ENCODE data around the gene TTC16.

TTC16 gene

GRCh38 chr9:127723013-127723412, 7.1 kb downstream of the TTC16 start:
- H3K4me1 Mint-ChIP-seq (ENCODE audit: low read depth), result peaks cover 21% of the 10 kb centered on the region
- no peak overlapping the region for H3K4me3 Mint-ChIP-seq
- H3K27ac Mint-ChIP-seq, result no peak overlapping the region
- no peaks in the 10 kb centered on the region for H3K36me3 Mint-ChIP-seq (ENCODE audit: low read depth)
- no peaks in the 10 kb centered on the region for H3K27me3 Mint-ChIP-seq
- no peaks in the 10 kb centered on the region for H3K9me3 Mint-ChIP-seq

- H3K4me3 Mint-ChIP-seq, result no peak overlapping the region
Measured at GRCh38 chr9:127723444-127723843, 7.6 kb downstream of the TTC16 start.

GRCh38 chr9:127724012-127724411, 8.1 kb downstream of the TTC16 start:
- Mint-ChIP-seq H3K27ac (no peak overlapping the region), H3K36me3 (ENCODE audit: low read depth) (no peaks in the 10 kb centered on the region), H3K4me3 (no peak overlapping the region), H3K27me3 (no peaks in the 10 kb centered on the region), H3K9me3 (no peaks in the 10 kb centered on the region), H3K4me1 (ENCODE audit: low read depth) (peaks cover 21% of the 10 kb centered on the region)

More at GRCh38 chr9:127723444-127723843, 7.6 kb downstream of the TTC16 start:
- no peaks in the 10 kb centered on the region for H3K9me3 Mint-ChIP-seq
- peaks cover 21% of the 10 kb centered on the region for H3K4me1 Mint-ChIP-seq (ENCODE audit: low read depth)
- no peaks in the 10 kb centered on the region for H3K27me3 Mint-ChIP-seq
- no peaks in the 10 kb centered on the region for H3K36me3 Mint-ChIP-seq (ENCODE audit: low read depth)
- no peak overlapping the region for H3K27ac Mint-ChIP-seq

GRCh38 chr9:127726871-127727270, 11.0 kb downstream of the TTC16 start:
- no peak overlapping the region for H3K4me3 Mint-ChIP-seq
- peaks cover 2% of the 10 kb centered on the region for H3K36me3 Mint-ChIP-seq (ENCODE audit: low read depth)
- no peaks in the 10 kb centered on the region for H3K27me3 Mint-ChIP-seq
- no peaks in the 10 kb centered on the region for H3K9me3 Mint-ChIP-seq
- no peak overlapping the region for H3K27ac Mint-ChIP-seq
- H3K4me1 Mint-ChIP-seq (ENCODE audit: low read depth), result no peaks in the 10 kb centered on the region

GRCh38 chr9:127728808-127729207, 12.9 kb downstream of the TTC16 start:
- Mint-ChIP-seq H3K27me3 (no peaks in the 10 kb centered on the region), H3K9me3 (no peaks in the 10 kb centered on the region), H3K27ac (no peak overlapping the region), H3K36me3 (ENCODE audit: low read depth) (peaks cover 5% of the 10 kb centered on the region), H3K4me3 (no peak overlapping the region), H3K4me1 (ENCODE audit: low read depth) (peaks cover 3% of the 10 kb centered on the region)

- H3K4me1 Mint-ChIP-seq (ENCODE audit: low read depth), result peaks cover 11% of the 10 kb centered on the region
- H3K36me3 Mint-ChIP-seq (ENCODE audit: low read depth), result peaks cover 5% of the 10 kb centered on the region
- H3K9me3 Mint-ChIP-seq, result no peaks in the 10 kb centered on the region
- no peak overlapping the region for H3K27ac Mint-ChIP-seq
- no peak overlapping the region for H3K4me3 Mint-ChIP-seq
- H3K27me3 Mint-ChIP-seq, result no peaks in the 10 kb centered on the region
Measured at GRCh38 chr9:127729522-127730256, 13.8 kb downstream of the TTC16 start.

GRCh38 chr9:127730262-127730661, 14.4 kb downstream of the TTC16 start:
- Mint-ChIP-seq H3K36me3 (ENCODE audit: low read depth) (peaks cover 5% of the 10 kb centered on the region), H3K27ac (no peak overlapping the region)

GRCh38 chr9:127730799-127731410, 15.0 kb downstream of the TTC16 start:
- H3K27me3 Mint-ChIP-seq, result no peaks in the 10 kb centered on the region
- peaks cover 17% of the 10 kb centered on the region for H3K4me1 Mint-ChIP-seq (ENCODE audit: low read depth)
- no peak overlapping the region for H3K4me3 Mint-ChIP-seq
- H3K27ac Mint-ChIP-seq, result no peak overlapping the region
- peaks cover 5% of the 10 kb centered on the region for H3K36me3 Mint-ChIP-seq (ENCODE audit: low read depth)
- no peaks in the 10 kb centered on the region for H3K9me3 Mint-ChIP-seq

More at GRCh38 chr9:127730262-127730661, 14.4 kb downstream of the TTC16 start:
- H3K4me1 Mint-ChIP-seq (ENCODE audit: low read depth), result peaks cover 12% of the 10 kb centered on the region
- H3K27me3 Mint-ChIP-seq, result no peaks in the 10 kb centered on the region
- no peaks in the 10 kb centered on the region for H3K9me3 Mint-ChIP-seq
- H3K4me3 Mint-ChIP-seq, result no peak overlapping the region

- no peak overlapping the region for H3K27ac Mint-ChIP-seq
- peaks cover 17% of the 10 kb centered on the region for H3K4me1 Mint-ChIP-seq (ENCODE audit: low read depth)
- H3K36me3 Mint-ChIP-seq (ENCODE audit: low read depth), result peaks cover 5% of the 10 kb centered on the region
- no peaks in the 10 kb centered on the region for H3K27me3 Mint-ChIP-seq
- no peak overlapping the region for H3K4me3 Mint-ChIP-seq
- no peaks in the 10 kb centered on the region for H3K9me3 Mint-ChIP-seq
Measured at GRCh38 chr9:127731938-127732337, 16.1 kb downstream of the TTC16 start.

GRCh38 chr9:127732444-127732843, 16.6 kb downstream of the TTC16 start:
- Mint-ChIP-seq H3K27me3 (no peaks in the 10 kb centered on the region), H3K36me3 (ENCODE audit: low read depth) (peaks cover 5% of the 10 kb centered on the region), H3K4me3 (no peak overlapping the region), H3K4me1 (ENCODE audit: low read depth) (peaks cover 17% of the 10 kb centered on the region), H3K27ac (no peak overlapping the region), H3K9me3 (no peaks in the 10 kb centered on the region)

- peak overlapping the region; percentile 72 for H3K27ac Mint-ChIP-seq
- peaks cover 17% of the 10 kb centered on the region for H3K4me1 Mint-ChIP-seq (ENCODE audit: low read depth)
- no peaks in the 10 kb centered on the region for H3K27me3 Mint-ChIP-seq
- H3K4me3 Mint-ChIP-seq, result peak overlapping the region; percentile 80
- peaks cover 12% of the 10 kb centered on the region for H3K36me3 Mint-ChIP-seq (ENCODE audit: low read depth)
- no peaks in the 10 kb centered on the region for H3K9me3 Mint-ChIP-seq
Measured at GRCh38 chr9:127733614-127734013, 17.7 kb downstream of the TTC16 start.

- Mint-ChIP-seq H3K4me1 (ENCODE audit: low read depth) (peaks cover 17% of the 10 kb centered on the region), H3K27me3 (no peaks in the 10 kb centered on the region), H3K9me3 (no peaks in the 10 kb centered on the region), H3K27ac (peak overlapping the region; percentile 72), H3K36me3 (ENCODE audit: low read depth) (peaks cover 12% of the 10 kb centered on the region), H3K4me3 (peak overlapping the region; percentile 80)
Measured at GRCh38 chr9:127734247-127734746, 18.4 kb downstream of the TTC16 start.

GRCh38 chr9:127734747-127735529, 19.1 kb downstream of the TTC16 start, which contains the start of gene TOR2A:
Gene TOR2A, minus strand, starts transcription at chr9:127735294. Its CDS starts 24 bp downstream, at chr9:127735270.
- Mint-ChIP-seq H3K27ac (peak within 1 kb of the TSS; percentile 73), H3K4me1 (ENCODE audit: low read depth) (peaks cover 17% of the 10 kb centered on the region), H3K4me3 (peak within 1 kb of the TSS; percentile 80), H3K36me3 (ENCODE audit: low read depth) (peaks cover 12% of the 10 kb centered on the region), H3K27me3 (no peaks in the 10 kb centered on the region), H3K9me3 (no peaks in the 10 kb centered on the region)

GRCh38 chr9:127735530-127736185, 19.8 kb downstream of the TTC16 start:
- Mint-ChIP-seq H3K36me3 (ENCODE audit: low read depth) (peaks cover 12% of the 10 kb centered on the region), H3K27ac (peak overlapping the region; percentile 73)

More at GRCh38 chr9:127735530-127736185, 19.8 kb downstream of the TTC16 start:
- H3K9me3 Mint-ChIP-seq, result no peaks in the 10 kb centered on the region
- peak overlapping the region; percentile 80 for H3K4me3 Mint-ChIP-seq
- H3K27me3 Mint-ChIP-seq, result no peaks in the 10 kb centered on the region
- H3K4me1 Mint-ChIP-seq (ENCODE audit: low read depth), result peaks cover 17% of the 10 kb centered on the region
